HCT116 (cell line): Measurements from ENCODE around the gene FURIN. TPM values are rescaled to one million over a fixed set of nuclear protein-coding genes. Genes with fewer than 3 reads are reported as not detected.

Experiments used
- ATAC-seq: fragments of 200-7000 bp; cut with Tn5 transposase; 2 replicates; pipeline ENCODE4 v1.9.1; 2020; ENCODE audit warnings: mild to moderate bottlenecking, moderate library complexity
- BruUV-seq: library from RNA; stranded (reverse); fragments of 400-500 nt; replicated peaks from 2 replicates; lab custom pipeline; 2021; lab: Mats Ljungman, UMichigan
- CTCF ChIA-PET: fragments of 300-600 bp; sonication (Branson Sonifier 250); formaldehyde crosslinking; loops from one replicate; lab custom pipeline; 2021; ENCODE audit warnings: antibody characterized with exemption; lab: Charles Lee
- POLR2A ChIA-PET: fragments of 300-600, 350-600 bp; sonication (Branson Sonifier 250); formaldehyde crosslinking; loops from one replicate; lab custom pipeline; 2021; ENCODE audit warnings: antibody characterized with exemption; lab: Charles Lee
- RAD21 ChIA-PET, 2 experiments: fragments of 300-600 bp; sonication (Branson Sonifier 250); formaldehyde crosslinking; loops; one replicate each; lab custom pipeline; 2023; ENCODE audit warnings: low total read pairs in 2 of 2; ENCODE audit not compliant: uncharacterized antibody in 2 of 2, unreplicated experiment in 2 of 2, low non-redundant PET in 1 of 2; lab: Charles Lee
- DNase-seq: peaks from one replicate; pipeline ENCODE4 v3.0.0-alpha.2; 2010; ENCODE audit warnings: low read depth, low spot score
- H2AFZ ChIP-seq: fragments of 200-600 bp; shearing (Covaris generic), sonication (generic); 2 replicates; pipeline ENCODE4 v1.6.1; 2017; ENCODE audit warnings: low read depth, mixed run types, mixed read lengths, antibody characterized with exemption, low read length; ENCODE audit not compliant: poor library complexity, severe bottlenecking
- H3K27ac ChIP-seq: 2 replicates; pipeline ENCODE4 v1.5.1; 2012; ENCODE audit warnings: low read depth, low read length
- H3K27me3 ChIP-seq: fragments of 200-600 bp; sonication (generic); 2 replicates; pipeline ENCODE4 v1.6.1; 2016; ENCODE audit warnings: mixed run types, low read length, mixed read lengths; ENCODE audit not compliant: insufficient read depth
- H3K36me3 ChIP-seq, 2 experiments: fragments of 200-500 bp in 1 of 2; fragments of 200-600 bp in 1 of 2; sonication (Bioruptor generic) in 1 of 2; sonication (generic) in 1 of 2; 2 replicates each; pipeline versions ENCODE4 v1.5.1 to v1.6.1; 2014 to 2016; ENCODE audit warnings: low read length in 2 of 2, inconsistent platforms in 1 of 2, mixed read lengths in 1 of 2, mixed run types in 1 of 2; ENCODE audit not compliant: insufficient read depth in 2 of 2, control insufficient read depth in 1 of 2
- H3K4me1 ChIP-seq, 2 experiments: fragments of 200-600 bp in 1 of 2; sonication (generic) in 1 of 2; 2 replicates each; pipeline versions ENCODE4 v1.5.1 to v1.6.1; 2012 to 2017; ENCODE audit warnings: low read length in 2 of 2, inconsistent platforms in 1 of 2, mild to moderate bottlenecking in 1 of 2, mixed read lengths in 1 of 2, mixed run types in 1 of 2, moderate library complexity in 1 of 2; ENCODE audit not compliant: insufficient read depth in 2 of 2, control insufficient read depth in 1 of 2
- H3K4me2 ChIP-seq: fragments of 200-600 bp; sonication (generic); 2 replicates; pipeline ENCODE4 v1.6.1; 2017; ENCODE audit warnings: mixed run types, low read length, mixed read lengths
- H3K4me3 ChIP-seq, 2 experiments: fragments of 200-600 bp in 1 of 2; sonication (generic) in 1 of 2; replicated peaks in 1 of 2; 2 replicates each; pipeline ENCODE4 v1.5.1; 2011 to 2016; ENCODE audit warnings: low read length in 2 of 2, control low read depth in 1 of 2, low read depth in 1 of 2, mild to moderate bottlenecking in 1 of 2, mixed read lengths in 1 of 2, mixed run types in 1 of 2
- H3K79me2 ChIP-seq: fragments of 200-600 bp; sonication (generic); 2 replicates; pipeline ENCODE4 v1.6.1; 2017; ENCODE audit warnings: mild to moderate bottlenecking, mixed run types, low read length, moderate library complexity, mixed read lengths; ENCODE audit not compliant: insufficient read depth
- H3K9ac ChIP-seq: fragments of 200-600 bp; sonication (generic); 2 replicates; pipeline ENCODE4 v1.6.1; 2016; ENCODE audit warnings: low read length, mixed read lengths
- H3K9me2 ChIP-seq: fragments of 200-600 bp; sonication (generic), shearing (Covaris generic); 2 replicates; pipeline ENCODE4 v1.6.1; 2017; ENCODE audit warnings: mixed run types, mild to moderate bottlenecking, moderate library complexity; ENCODE audit not compliant: insufficient read depth
- H3K9me3 ChIP-seq, 2 experiments: fragments of 200-500 bp in 1 of 2; fragments of 200-600 bp in 1 of 2; sonication (Bioruptor generic) in 1 of 2; sonication (generic) in 1 of 2; 2 replicates each; pipeline ENCODE4 v1.6.1; 2014 to 2017; ENCODE audit warnings: low read length in 2 of 2, mixed read lengths in 2 of 2, inconsistent platforms in 1 of 2, low read depth in 1 of 2, mild to moderate bottlenecking in 1 of 2, mixed run types in 1 of 2, moderate library complexity in 1 of 2; ENCODE audit not compliant: control insufficient read depth in 1 of 2, insufficient read depth in 1 of 2
- H4K20me1 ChIP-seq: fragments of 200-600 bp; sonication (generic), shearing (Covaris generic); 2 replicates; pipeline ENCODE4 v1.6.1; 2017; ENCODE audit warnings: mixed run types, mild to moderate bottlenecking, moderate library complexity; ENCODE audit not compliant: insufficient read depth
- CTCF ChIP-seq, 3 experiments: fragments of 200-600 bp in 1 of 3; sonication (generic) in 1 of 3; IDR thresholded peaks in 2 of 3; conservative IDR thresholded peaks in 1 of 3; 2 replicates each; pipeline ENCODE4 v1.5.1; 2012 to 2017; ENCODE audit warnings: low read depth in 2 of 3, low read length in 2 of 3, antibody characterized with exemption in 1 of 3, borderline replicate concordance in 1 of 3, control low read depth in 1 of 3, mild to moderate bottlenecking in 1 of 3, mixed read lengths in 1 of 3, mixed run types in 1 of 3, moderate library complexity in 1 of 3; ENCODE audit not compliant: insufficient read depth in 1 of 3
- EZH2 ChIP-seq: fragments of 200-600 bp; sonication (generic); IDR thresholded peaks from 2 replicates; pipeline ENCODE4 v1.6.1; 2017; ENCODE audit warnings: antibody characterized with exemption, mixed run types
- EZH2phosphoT487 ChIP-seq: fragments of 200-600 bp; IDR thresholded peaks from 2 replicates; pipeline ENCODE4 v1.6.1; 2018; ENCODE audit warnings: antibody characterized with exemption, borderline replicate concordance
- JUND ChIP-seq: IDR thresholded peaks from 2 replicates; pipeline ENCODE4 v1.6.1; 2012
- TCF7L2 ChIP-seq: IDR thresholded peaks from 2 replicates; pipeline ENCODE4 v1.7.0; 2011; ENCODE audit warnings: borderline replicate concordance, inconsistent platforms; ENCODE audit not compliant: insufficient read depth, insufficient read length; ENCODE audit errors: extremely low read depth
- YY1 ChIP-seq: IDR thresholded peaks from 2 replicates; pipeline ENCODE4 v1.6.1; 2011; ENCODE audit warnings: low read length, low read depth, moderate library complexity, mild to moderate bottlenecking; ENCODE audit not compliant: insufficient replicate concordance; ENCODE audit errors: extremely low read depth
- intact Hi-C: fragments of 100-400 bp; cut with micrococcal nuclease; formaldehyde crosslinking; loops from 2 replicates; pipeline ENCODE4 v1.10.0; 2022
- total RNA-seq: library from RNA; stranded (reverse); gene quantifications from one replicate; pipeline ENCODE4 v1.2.1, GENCODE V29; 2021; ENCODE audit not compliant: unreplicated experiment
- TF ChIP-seq, protein P1 (sequence below): IDR thresholded peaks from 2 replicates; pipeline ENCODE4 v1.6.1; 2012; ENCODE audit warnings: low read depth
- TF ChIP-seq, protein P2 (sequence below): IDR thresholded peaks from 2 replicates; pipeline ENCODE4 v1.6.1; 2012

The FURIN gene
- total RNA-seq, 1 experiment from 2014 or later, result 42.0 TPM

DNA sequence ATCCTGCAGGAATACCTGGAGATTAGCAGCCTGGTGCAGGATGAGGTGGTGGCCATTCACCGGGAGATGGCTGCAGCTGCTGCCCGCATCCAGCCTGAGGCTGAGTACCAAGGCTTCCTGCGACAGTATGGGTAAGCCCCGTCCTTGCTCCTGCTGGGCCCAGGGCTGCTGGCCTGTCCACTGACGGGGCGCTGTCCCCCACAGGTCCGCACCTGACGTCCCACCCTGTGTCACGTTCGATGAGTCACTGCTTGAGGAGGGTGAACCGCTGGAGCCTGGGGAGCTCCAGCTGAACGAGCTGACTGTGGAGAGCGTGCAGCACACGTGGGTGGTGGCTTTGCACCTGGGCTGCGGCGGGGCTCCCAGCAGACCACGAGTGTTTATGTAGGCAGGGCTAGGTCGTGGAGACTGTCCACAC lies 20.9 kb downstream of the FURIN start:
- Histone ChIP-seq H3K9me3 (no peaks in the 10 kb centered on the region), H3K4me3 (no peak overlapping the region), H3K4me2 (no peak overlapping the region), H3K27me3 (no peaks in the 10 kb centered on the region), H2AFZ (no peak overlapping the region), H3K9ac (no peak overlapping the region), H3K36me3 (no peaks in the 10 kb centered on the region), H3K4me1 (peaks cover 0 to 18% of the 10 kb centered on the region in 2 experiments; a peak in 2 of 4 replicates), H3K9me2 (no peaks in the 10 kb centered on the region), H3K79me2 (no peaks in the 10 kb centered on the region), H4K20me1 (no peaks in the 10 kb centered on the region), H3K27ac (no peak overlapping the region)
- ChIA-PET RAD21 (interaction anchor here in 1 of 2 experiments (0.6 kb wide), 1 partner anchor 13 kb away, joined by 3 read pairs; no protein-coding TSS in a partner anchor), POLR2A (no interaction called here), CTCF (interaction anchor here (1.2 kb wide), 1 partner anchor 42 kb away, joined by 3 read pairs; no protein-coding TSS in a partner anchor)
- DNase-seq (no peak), ATAC-seq (no peak)
- intact Hi-C loops, result loop anchor here (5.0 kb wide), 1 partner anchor 407 kb away; no protein-coding TSS in a partner anchor
- BruUV-seq, result no TSS peak
- TF ChIP-seq JUND (no peak), TCF7L2 (no peak)

GRCh38 chr15:90889736-90890456 lies 21.5 kb downstream of the FURIN start:
- RAD21 ChIA-PET, result no interaction called here
- Histone ChIP-seq H3K9ac (no peak overlapping the region), H3K4me1 (peaks cover 0 to 18% of the 10 kb centered on the region in 2 experiments; a peak in 2 of 4 replicates), H3K36me3 (no peaks in the 10 kb centered on the region), H3K9me2 (no peaks in the 10 kb centered on the region), H3K27ac (no peak overlapping the region), H3K4me3 (no peak overlapping the region), H3K9me3 (no peaks in the 10 kb centered on the region), H3K4me2 (no peak overlapping the region), H4K20me1 (no peaks in the 10 kb centered on the region), H3K27me3 (no peaks in the 10 kb centered on the region), H2AFZ (no peak overlapping the region), H3K79me2 (no peaks in the 10 kb centered on the region)
- POLR2A ChIA-PET, result interaction anchor here (0.7 kb wide), 1 partner anchor 12 kb away, joined by 3 read pairs; no protein-coding TSS in a partner anchor
- TF ChIP-seq YY1 (no peak), TCF7L2 (no peak), EZH2phosphoT487 (no peak), CTCF (IDR thresholded peaks at IDR 0.05 in 2 of 3, conservative IDR thresholded peaks at IDR 0.05 in 1 of 3; ENCODE audit: borderline replicate concordance in 1 of 3, insufficient read depth in 1 of 3, low read depth in 2 of 3, low read length in 2 of 3) (no peak), EZH2 (no peak)
- TF ChIP-seq, protein P1, sequence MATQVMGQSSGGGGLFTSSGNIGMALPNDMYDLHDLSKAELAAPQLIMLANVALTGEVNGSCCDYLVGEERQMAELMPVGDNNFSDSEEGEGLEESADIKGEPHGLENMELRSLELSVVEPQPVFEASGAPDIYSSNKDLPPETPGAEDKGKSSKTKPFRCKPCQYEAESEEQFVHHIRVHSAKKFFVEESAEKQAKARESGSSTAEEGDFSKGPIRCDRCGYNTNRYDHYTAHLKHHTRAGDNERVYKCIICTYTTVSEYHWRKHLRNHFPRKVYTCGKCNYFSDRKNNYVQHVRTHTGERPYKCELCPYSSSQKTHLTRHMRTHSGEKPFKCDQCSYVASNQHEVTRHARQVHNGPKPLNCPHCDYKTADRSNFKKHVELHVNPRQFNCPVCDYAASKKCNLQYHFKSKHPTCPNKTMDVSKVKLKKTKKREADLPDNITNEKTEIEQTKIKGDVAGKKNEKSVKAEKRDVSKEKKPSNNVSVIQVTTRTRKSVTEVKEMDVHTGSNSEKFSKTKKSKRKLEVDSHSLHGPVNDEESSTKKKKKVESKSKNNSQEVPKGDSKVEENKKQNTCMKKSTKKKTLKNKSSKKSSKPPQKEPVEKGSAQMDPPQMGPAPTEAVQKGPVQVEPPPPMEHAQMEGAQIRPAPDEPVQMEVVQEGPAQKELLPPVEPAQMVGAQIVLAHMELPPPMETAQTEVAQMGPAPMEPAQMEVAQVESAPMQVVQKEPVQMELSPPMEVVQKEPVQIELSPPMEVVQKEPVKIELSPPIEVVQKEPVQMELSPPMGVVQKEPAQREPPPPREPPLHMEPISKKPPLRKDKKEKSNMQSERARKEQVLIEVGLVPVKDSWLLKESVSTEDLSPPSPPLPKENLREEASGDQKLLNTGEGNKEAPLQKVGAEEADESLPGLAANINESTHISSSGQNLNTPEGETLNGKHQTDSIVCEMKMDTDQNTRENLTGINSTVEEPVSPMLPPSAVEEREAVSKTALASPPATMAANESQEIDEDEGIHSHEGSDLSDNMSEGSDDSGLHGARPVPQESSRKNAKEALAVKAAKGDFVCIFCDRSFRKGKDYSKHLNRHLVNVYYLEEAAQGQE, result no peak
- TF ChIP-seq, protein P2, sequence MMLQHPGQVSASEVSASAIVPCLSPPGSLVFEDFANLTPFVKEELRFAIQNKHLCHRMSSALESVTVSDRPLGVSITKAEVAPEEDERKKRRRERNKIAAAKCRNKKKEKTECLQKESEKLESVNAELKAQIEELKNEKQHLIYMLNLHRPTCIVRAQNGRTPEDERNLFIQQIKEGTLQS, result no peak
- no TSS peak for BruUV-seq
- CTCF ChIA-PET, result interaction anchor here (1.2 kb wide), 1 partner anchor 41 kb away, joined by 3 read pairs; no protein-coding TSS in a partner anchor
- ATAC-seq (no peak), DNase-seq (no peak)
- intact Hi-C loops, result loop anchor here (5.0 kb wide), 1 partner anchor 408 kb away; no protein-coding TSS in a partner anchor
